Measurements from ENCODE around the gene SZRD1. TPM values are rescaled to one million over a fixed set of nuclear protein-coding genes. Genes with fewer than 3 reads are reported as not detected.
A peak's percentile ranks its signal among the peaks of the same experiment; 100 is the strongest.

Gene SZRD1
- total and polyA plus RNA-seq, 2 of the 8 experiments (the other 6 are each of a cell fraction or from before 2014, with no cell fraction given) = 97.8 to 108 TPM

GRCh38 chr1:16352842-16353535, 14.1 kb upstream of the SZRD1 start:
- peaks cover 2 to 4% (median 3%) of the 10 kb centered on the region in 4 experiments; a peak in 3 of 7 replicates for H3K4me1 ChIP-seq (replicated peaks in 1 of 4; ENCODE audit: control insufficient read depth in 3 of 4, insufficient read depth in 4 of 4, low read length in 3 of 4)
- peak overlapping the region; percentile 84; the same call in 1 of the 2 replicates for H3K18ac ChIP-seq (ENCODE audit: extremely low read depth, low read length)
- H3K27ac ChIP-seq (ENCODE audit: low read depth, low read length) = peak overlapping the region; percentile 46; the same call in 1 of the 2 replicates
- peaks cover 0 to 2% of the 10 kb centered on the region in 2 experiments for H4K20me1 ChIP-seq (replicated peaks in 1 of 2; ENCODE audit: control insufficient read depth in 1 of 2, insufficient read depth in 2 of 2, low read length in 2 of 2)
- no peaks in the 10 kb centered on the region for H3K36me3 ChIP-seq (ENCODE audit: control insufficient read depth in 2 of 4, insufficient read depth in 4 of 4, low read length in 3 of 4)
- peak overlapping the region; percentile 74 to 92 (median 82) for H3K4me3 ChIP-seq (ENCODE audit: extremely low read depth in 1 of 4, insufficient read depth in 2 of 4, low read depth in 3 of 4, low read length in 4 of 4)
- no peak overlapping the region for H2BK20ac ChIP-seq (ENCODE audit: low read length)
- peaks cover 4 to 34% of the 10 kb centered on the region in 2 experiments; a peak in 3 of 4 replicates for H3K79me2 ChIP-seq (ENCODE audit: control insufficient read depth in 1 of 2, insufficient read depth in 2 of 2, low read length in 2 of 2)
- POLR2A ChIA-PET (ENCODE audit: partially characterized antibody) = interaction anchor here (0.8 to 5.4 kb wide), 11 partner anchors 8 to 72 kb away, joined by 3 to 32 read pairs (median 4); partner anchors contain the start of gene SZRD1
- H2AK5ac ChIP-seq (ENCODE audit: low read depth, low read length) = no peak overlapping the region
- H3K4ac ChIP-seq (replicated peaks; ENCODE audit: insufficient read length, low read depth, low read length) = peak overlapping the region; percentile 93
- peak overlapping the region; percentile 29 for H4K91ac ChIP-seq (replicated peaks; ENCODE audit: insufficient read length, low read length)
- WGBS, 2 experiments (ENCODE audit: extremely low coverage in 1 of 2, insufficient coverage in 1 of 2, insufficient read length in 1 of 2, insufficient replicate concordance in 2 of 2, low coverage in 1 of 2, low lambda C conversion rate in 2 of 2, missing lambda C conversion rate in 1 of 2) = 60% methylated on average over 11 of the region's 11 CpGs; no CpG with 5 or more reads in 1 of the 2 experiments
- H2BK5ac ChIP-seq (ENCODE audit: low read depth, low read length) = peak overlapping the region; percentile 35; the same call in 1 of the 2 replicates
- H3K27me3 ChIP-seq (replicated peaks in 1 of 4; ENCODE audit: control insufficient read depth in 3 of 4, extremely low read depth in 1 of 4, insufficient read depth in 3 of 4, low read length in 3 of 4) = no peaks in the 10 kb centered on the region; a peak in 1 of 7 replicates
- CTCF ChIA-PET (ENCODE audit: partially characterized antibody) = interaction anchor here (0.6 to 4.2 kb wide), 7 partner anchors 11 to 853 kb away, joined by 3 to 44 read pairs (median 3); no protein-coding TSS in a partner anchor
- peak overlapping the region; percentile 63 for H4K5ac ChIP-seq (ENCODE audit: insufficient read length, low read depth, low read length)
- peak overlapping the region; percentile 45 for H4K8ac ChIP-seq (ENCODE audit: extremely low read depth, insufficient read depth, low read length)
- H3K14ac ChIP-seq (ENCODE audit: insufficient read length) = no peak overlapping the region
- H2BK120ac ChIP-seq (replicated peaks; ENCODE audit: low read depth, low read length) = no peak overlapping the region
- H2AFZ ChIP-seq (ENCODE audit: low read length) = peak overlapping the region; percentile 96
- peak overlapping the region; percentile 13; the same call in 1 of the 2 replicates for H2BK12ac ChIP-seq (ENCODE audit: low read depth, low read length)
- H3K23ac ChIP-seq (ENCODE audit: insufficient read length) = no peak overlapping the region
- peak overlapping the region; percentile 87 to 99 for H3K4me2 ChIP-seq (ENCODE audit: insufficient read depth in 1 of 2, low read depth in 2 of 2, low read length in 2 of 2)
- H2BK15ac ChIP-seq (ENCODE audit: low read length) = peak overlapping the region; percentile 61; the same call in 1 of the 2 replicates
- DNase-seq (ENCODE audit: low read depth in 1 of 2, low spot score in 2 of 2) (no peak), FAIRE-seq (no peak)
- no peaks in the 10 kb centered on the region for H3K9me3 ChIP-seq (ENCODE audit: insufficient read depth in 2 of 2, low read depth in 1 of 2, low read length in 1 of 2)
- H3K23me2 ChIP-seq (ENCODE audit: low read depth, low read length) = peaks cover 6% of the 10 kb centered on the region
- H3K9ac ChIP-seq (replicated peaks in 1 of 4; ENCODE audit: extremely low read depth in 1 of 4, low read depth in 3 of 4, low read length in 3 of 4) = peak overlapping the region in 3 of 4 experiments; percentile 56 to 65 (median 65); a peak in 6 of 7 replicates
- no peak for TF ChIP-seq CTCF (IDR thresholded peaks at IDR 0.05; ENCODE audit: control extremely low read depth in 1 of 3, insufficient read depth in 1 of 3, low read depth in 1 of 3, low read length in 3 of 3)
- 0 out of 2 replicates have a peak, but pooled peaks have one; percentile 23 for TF ChIP-seq KDM1A (IDR thresholded peaks at IDR 0.05; ENCODE audit: borderline replicate concordance, low read length)
- H3K79me1 ChIP-seq (ENCODE audit: low read depth, low read length) = peaks cover 2% of the 10 kb centered on the region
- no peak overlapping the region for H3K56ac ChIP-seq (replicated peaks; ENCODE audit: insufficient read length, low read depth, low read length)

All from H1 (cell line).